Measurements from ENCODE around the gene PSMG3.
A peak's percentile ranks its signal among the peaks of the same experiment; 100 is the strongest.
"Not testable (repeated sequence)": the region's sequence is repeated elsewhere in the genome, so short reads cannot be mapped to it uniquely, and the experiment has no call there.

The PSMG3 gene

GRCh38 chr7:1532456-1533254, 37.2 kb downstream of the PSMG3 start:
- Histone ChIP-seq H3K27me3 (ENCODE audit: insufficient read depth, low read length) (no peaks in the 10 kb centered on the region), H3K4me1 (ENCODE audit: insufficient read depth, low read length) (peaks cover 59% of the 10 kb centered on the region), H2AFZ (ENCODE audit: low read depth, low read length) (no peak overlapping the region), H3K9me3 (ENCODE audit: low read length) (no peaks in the 10 kb centered on the region), H3K36me3 (ENCODE audit: insufficient read depth, low read length) (no peaks in the 10 kb centered on the region), H3K4me3 (ENCODE audit: low read length) (peak overlapping the region; percentile 47)

GRCh38 chr7:1531979-1532455, 37.8 kb downstream of the PSMG3 start:
- no peak overlapping the region for H2AFZ ChIP-seq (ENCODE audit: low read depth, low read length)
- H3K36me3 ChIP-seq (ENCODE audit: insufficient read depth, low read length): no peaks in the 10 kb centered on the region
- peaks cover 52% of the 10 kb centered on the region for H3K4me1 ChIP-seq (ENCODE audit: insufficient read depth, low read length)
- peaks cover under 1% of the 10 kb centered on the region for H3K27me3 ChIP-seq (ENCODE audit: insufficient read depth, low read length)
- no peaks in the 10 kb centered on the region for H3K9me3 ChIP-seq (ENCODE audit: low read length)
- peak overlapping the region; percentile 47 for H3K4me3 ChIP-seq (ENCODE audit: low read length)

- Histone ChIP-seq H3K4me1 (ENCODE audit: insufficient read depth, low read length) (peaks cover 46% of the 10 kb centered on the region), H2AFZ (ENCODE audit: low read depth, low read length) (no peak overlapping the region), H3K9me3 (ENCODE audit: low read length) (no peaks in the 10 kb centered on the region), H3K36me3 (ENCODE audit: insufficient read depth, low read length) (no peaks in the 10 kb centered on the region), H3K4me3 (ENCODE audit: low read length) (peak overlapping the region; percentile 47), H3K27me3 (ENCODE audit: insufficient read depth, low read length) (peaks cover 6% of the 10 kb centered on the region)
Observed at GRCh38 chr7:1531263-1531978, 38.4 kb downstream of the PSMG3 start.

GRCh38 chr7:1530946-1531262, 38.9 kb downstream of the PSMG3 start:
- no peaks in the 10 kb centered on the region for H3K9me3 ChIP-seq (ENCODE audit: low read length)
- H3K27me3 ChIP-seq (ENCODE audit: insufficient read depth, low read length): peaks cover 7% of the 10 kb centered on the region
- peak overlapping the region; percentile 47 for H3K4me3 ChIP-seq (ENCODE audit: low read length)
- no peak overlapping the region for H2AFZ ChIP-seq (ENCODE audit: low read depth, low read length)
- peaks cover 41% of the 10 kb centered on the region for H3K4me1 ChIP-seq (ENCODE audit: insufficient read depth, low read length)
- no peaks in the 10 kb centered on the region for H3K36me3 ChIP-seq (ENCODE audit: insufficient read depth, low read length)

- peaks cover 7% of the 10 kb centered on the region for H3K27me3 ChIP-seq (ENCODE audit: insufficient read depth, low read length)
- H2AFZ ChIP-seq (ENCODE audit: low read depth, low read length): no peak overlapping the region
- H3K9me3 ChIP-seq (ENCODE audit: low read length): no peaks in the 10 kb centered on the region
- peak overlapping the region; percentile 59 for H3K4me3 ChIP-seq (ENCODE audit: low read length)
- no peaks in the 10 kb centered on the region for H3K36me3 ChIP-seq (ENCODE audit: insufficient read depth, low read length)
- H3K4me1 ChIP-seq (ENCODE audit: insufficient read depth, low read length): peaks cover 33% of the 10 kb centered on the region
Observed at GRCh38 chr7:1529383-1530116, 40.3 kb downstream of the PSMG3 start.

GRCh38 chr7:1526271-1526754, 43.5 kb downstream of the PSMG3 start:
- Histone ChIP-seq H3K36me3 (ENCODE audit: insufficient read depth, low read length) (no peaks in the 10 kb centered on the region), H3K9me3 (ENCODE audit: low read length) (no peaks in the 10 kb centered on the region), H3K4me1 (ENCODE audit: insufficient read depth, low read length) (peaks cover under 1% of the 10 kb centered on the region), H3K27me3 (ENCODE audit: insufficient read depth, low read length) (peaks cover 16% of the 10 kb centered on the region), H2AFZ (ENCODE audit: low read depth, low read length) (no peak overlapping the region), H3K4me3 (ENCODE audit: low read length) (no peak overlapping the region)

- H3K9me3 ChIP-seq (ENCODE audit: low read length): no peaks in the 10 kb centered on the region
- no peaks in the 10 kb centered on the region for H3K36me3 ChIP-seq (ENCODE audit: insufficient read depth, low read length)
- H3K4me3 ChIP-seq (ENCODE audit: low read length): no peak overlapping the region
- H3K4me1 ChIP-seq (ENCODE audit: insufficient read depth, low read length): peaks cover 3% of the 10 kb centered on the region
- H2AFZ ChIP-seq (ENCODE audit: low read depth, low read length): no peak overlapping the region
- H3K27me3 ChIP-seq (ENCODE audit: insufficient read depth, low read length): peaks cover 16% of the 10 kb centered on the region
Observed at GRCh38 chr7:1525409-1525808, 44.4 kb downstream of the PSMG3 start.

GRCh38 chr7:1523844-1524243, 46.0 kb downstream of the PSMG3 start:
- Histone ChIP-seq H3K27me3 (ENCODE audit: insufficient read depth, low read length) (peaks cover 16% of the 10 kb centered on the region), H3K9me3 (ENCODE audit: low read length) (peaks cover 5% of the 10 kb centered on the region), H2AFZ (ENCODE audit: low read depth, low read length) (no peak overlapping the region), H3K4me1 (ENCODE audit: insufficient read depth, low read length) (peaks cover 6% of the 10 kb centered on the region), H3K4me3 (ENCODE audit: low read length) (no peak overlapping the region), H3K36me3 (ENCODE audit: insufficient read depth, low read length) (no peaks in the 10 kb centered on the region)

GRCh38 chr7:1523208-1523607, 46.6 kb downstream of the PSMG3 start:
- Histone ChIP-seq H3K36me3 (ENCODE audit: insufficient read depth, low read length) (no peaks in the 10 kb centered on the region), H3K4me1 (ENCODE audit: insufficient read depth, low read length) (peaks cover 6% of the 10 kb centered on the region), H3K4me3 (ENCODE audit: low read length) (no peak overlapping the region), H3K9me3 (ENCODE audit: low read length) (peaks cover 8% of the 10 kb centered on the region), H2AFZ (ENCODE audit: low read depth, low read length) (no peak overlapping the region), H3K27me3 (ENCODE audit: insufficient read depth, low read length) (peaks cover 16% of the 10 kb centered on the region)

GRCh38 chr7:1521456-1521855, 48.4 kb downstream of the PSMG3 start:
- Histone ChIP-seq H3K4me1 (ENCODE audit: insufficient read depth, low read length) (peaks cover 6% of the 10 kb centered on the region), H3K27me3 (ENCODE audit: insufficient read depth, low read length) (peaks cover 10% of the 10 kb centered on the region), H3K9me3 (ENCODE audit: low read length) (peaks cover 8% of the 10 kb centered on the region), H3K36me3 (ENCODE audit: insufficient read depth, low read length) (no peaks in the 10 kb centered on the region), H2AFZ (ENCODE audit: low read depth, low read length) (no peak overlapping the region), H3K4me3 (ENCODE audit: low read length) (no peak overlapping the region)

GRCh38 chr7:1520539-1521234, 49.1 kb downstream of the PSMG3 start:
- peaks cover 9% of the 10 kb centered on the region for H3K27me3 ChIP-seq (ENCODE audit: insufficient read depth, low read length)

GRCh38 chr7:1519322-1519922, 50.4 kb downstream of the PSMG3 start:
- not testable (repeated sequence) for H3K4me1 ChIP-seq (ENCODE audit: insufficient read depth, low read length); H3K4me3 ChIP-seq (ENCODE audit: low read length); H3K27me3 ChIP-seq (ENCODE audit: insufficient read depth, low read length); H3K9me3 ChIP-seq (ENCODE audit: low read length); H2AFZ ChIP-seq (ENCODE audit: low read depth, low read length); H3K36me3 ChIP-seq (ENCODE audit: insufficient read depth, low read length)

More at GRCh38 chr7:1520539-1521234, 49.1 kb downstream of the PSMG3 start:
- no peak overlapping the region for H2AFZ ChIP-seq (ENCODE audit: low read depth, low read length)
- peaks cover 6% of the 10 kb centered on the region for H3K4me1 ChIP-seq (ENCODE audit: insufficient read depth, low read length)
- H3K4me3 ChIP-seq (ENCODE audit: low read length): no peak overlapping the region
- H3K36me3 ChIP-seq (ENCODE audit: insufficient read depth, low read length): no peaks in the 10 kb centered on the region
- peaks cover 8% of the 10 kb centered on the region for H3K9me3 ChIP-seq (ENCODE audit: low read length)

All from neuron (in vitro differentiated cells).